Activated naive CD4-positive, alpha-beta T cell (primary cell): Measurements from ENCODE around the gene TRAF3.

ENCODE experiments used
- DNase-seq, 4 experiments: peaks; one replicate each; lab custom pipeline; 2025; lab: John Stamatoyannopoulos, UW

Gene TRAF3

GRCh38 chr14:102939329-102939728 lies 162.1 kb downstream of the TRAF3 start:
- no peak for DNase-seq

- no peak for DNase-seq
Measured at GRCh38 chr14:102939820-102940561, 162.7 kb downstream of the TRAF3 start.

- no peak for DNase-seq
Measured at GRCh38 chr14:102940729-102941362, 163.6 kb downstream of the TRAF3 start.

GRCh38 chr14:102941419-102942011 lies 164.3 kb downstream of the TRAF3 start:
- DNase-seq, result no peak

- no peak for DNase-seq
Measured at GRCh38 chr14:102942069-102942468, 164.8 kb downstream of the TRAF3 start.

- no peak for DNase-seq
Measured at GRCh38 chr14:102943454-102943853, 166.2 kb downstream of the TRAF3 start.

- DNase-seq, result no peak
Measured at GRCh38 chr14:102943979-102944378, 166.7 kb downstream of the TRAF3 start.

GRCh38 chr14:102944448-102945330 lies 167.4 kb downstream of the TRAF3 start:
- DNase-seq, result no peak

- no peak for DNase-seq
Measured at GRCh38 chr14:102945346-102946130, 168.3 kb downstream of the TRAF3 start.

GRCh38 chr14:102947321-102948103 lies 170.3 kb downstream of the TRAF3 start:
- DNase-seq, result no peak

GRCh38 chr14:102948698-102949061 lies 171.4 kb downstream of the TRAF3 start:
- no peak for DNase-seq

GRCh38 chr14:102949062-102949800 lies 172.0 kb downstream of the TRAF3 start:
- peak in 2 of 4 experiments; percentile 57 to 60 for DNase-seq

GRCh38 chr14:102949801-102950451 lies 172.7 kb downstream of the TRAF3 start:
- DNase-seq, result no peak

- no peak for DNase-seq
Measured at GRCh38 chr14:102951034-102951433, 173.8 kb downstream of the TRAF3 start.

GRCh38 chr14:102951799-102952198 lies 174.6 kb downstream of the TRAF3 start:
- no peak for DNase-seq

- no peak for DNase-seq
Measured at GRCh38 chr14:102952276-102952675, 175.0 kb downstream of the TRAF3 start.

- no peak for DNase-seq
Measured at GRCh38 chr14:102953100-102953499, 175.9 kb downstream of the TRAF3 start.

GRCh38 chr14:102954081-102954789 lies 177.0 kb downstream of the TRAF3 start:
- DNase-seq, result no peak
